Heart left ventricle (tissue), 16 donors: ENCODE results near the gene ERO1A. TPM values are rescaled to one million over a fixed set of nuclear protein-coding genes. Genes with fewer than 3 reads are reported as not detected.

ENCODE experiments used
- ATAC-seq, 4 donors: fragments of 200-7000 bp; cut with Tn5 transposase; one replicate each; pipeline ENCODE4 v1.9.1; 2020 to 2022; ENCODE audit warnings: moderate library complexity in 4 of 4, mild to moderate bottlenecking in 3 of 4, moderate number of reproducible peaks in 1 of 4
- DNase-seq, 5 donors: peaks; one replicate each; pipeline ENCODE4 v3.0.0-alpha.2; 2020
- H3K27ac ChIP-seq, 12 donors: fragments of 200-600 bp; sonication (generic) in 4 of 12; one replicate each; pipeline versions ENCODE4 v1.5.0 to v1.8.0; 2016 to 2022; ENCODE audit warnings: mild to moderate bottlenecking in 2 of 12
- H3K27me3 ChIP-seq, 9 donors: fragments of 200-600 bp; sonication (generic) in 2 of 9; one replicate each; pipeline versions ENCODE4 v1.5.1 to v1.8.0; 2016 to 2022; ENCODE audit warnings: mild to moderate bottlenecking in 3 of 9
- H3K36me3 ChIP-seq, 9 donors: fragments of 200-600 bp; sonication (generic) in 2 of 9; one replicate each; pipeline versions ENCODE4 v1.5.0 to v1.8.0; 2018 to 2022; ENCODE audit warnings: mild to moderate bottlenecking in 2 of 9
- H3K4me1 ChIP-seq, 12 donors: fragments of 200-600 bp; sonication (generic) in 4 of 12; one replicate each; pipeline versions ENCODE4 v1.5.0 to v1.8.0; 2016 to 2022; ENCODE audit warnings: mild to moderate bottlenecking in 3 of 12
- H3K4me3 ChIP-seq, 12 donors: fragments of 200-600 bp; sonication (generic) in 4 of 12; one replicate each; pipeline versions ENCODE4 v1.5.0 to v1.8.0; 2017 to 2022; ENCODE audit warnings: mild to moderate bottlenecking in 9 of 12, moderate library complexity in 4 of 12
- H3K9me3 ChIP-seq, 12 donors: fragments of 200-600 bp; sonication (generic) in 4 of 12; one replicate each; pipeline versions ENCODE4 v1.5.0 to v1.8.0; 2016 to 2022; ENCODE audit warnings: mild to moderate bottlenecking in 1 of 12
- CTCF ChIP-seq, 12 donors: fragments of 200-600 bp; sonication (generic) in 4 of 12; IDR thresholded peaks; one replicate each; pipeline versions ENCODE4 v1.5.0 to v1.8.0; 2018 to 2022; ENCODE audit warnings: antibody characterized with exemption in 12 of 12, mild to moderate bottlenecking in 5 of 12
- POLR2A ChIP-seq, 2 donors: fragments of 450-650 bp; IDR thresholded peaks; one replicate each; pipeline ENCODE4 v1.6.1; 2017; ENCODE audit warnings: antibody characterized with exemption in 2 of 2, mild to moderate bottlenecking in 2 of 2, moderate library complexity in 2 of 2
- WGBS, 4 donors: extraction: QIAGEN DNeasy Blood & Tissue Kit in 2 of 4; methylation state at CpG; one replicate each; pipeline versions ENCODE4 v1.1.5 to v1.1.7; 2013 to 2018; 5-methylcytosine and 5-hydroxymethylcytosine counted together
- intact Hi-C, 10 donors: fragments of 100-400 bp; cut with DNase I; formaldehyde crosslinking; loops; one replicate each; pipeline versions ENCODE4 v1.11.1 to v1.14.2; 2022
- polyA plus RNA-seq, 2 donors: library from polyadenylated mRNA; stranded (reverse); fragments of 200-250 nt; gene quantifications; one replicate each; pipeline ENCODE4 v1.2.3, GENCODE V29; 2013
- total RNA-seq, 9 donors: library from RNA; depleted of rRNA in 2 of 9; stranded (reverse); fragments of >200 nt in 2 of 9; fragmentation: NEBNext Ultra II Directional in 3 of 9; extraction: Animal tissue kit (Norgen Biotek cat#: 25700) in 3 of 9; gene quantifications; one replicate each; pipeline versions ENCODE4 v1.1.0 to v1.2.4, GENCODE V29; 2016 to 2023
- donor health status: ischemic (EF 13 %, LVEDD 7.1; RV severe dilation, severe dysfunction).
- donor health status: healthy with polysubstance abuse.
- donor health status: DM: no; HTN: yes; CAD: no.
- donor health status: DM: no; HTN: no; CAD: no.
- donor health status: ischemic (EF 25% LVEDD 6.9; RV normal size, moderate dysfunction).
- donor health status: ischemic (EF 25% LVEDD 5.7; RV mildly dilated, moderate dysfunction).
- donor health status: healthy.
- donor health status: DM: yes; HTN: yes; CAD: no.
- donor health status: ischemic (EF 35%, LVEDD 5.7; RV mildly dilated, moderate dysfunction).
- donor health status: nonischemic (EF 11% LVEDD 7.7; RV severe dilation, severe dysfunction).
- donor health status: DM: yes; HTN: yes; CAD: no.
- donor health status: PGD.
- donor health status: ischemic (EF 29% LVEDD 5.4; RV normal size, mild dysfunction).
- donor health status: nonischemic (EF 23%, LVEDD 6.1; RV moderate dilation, normal function).

The ERO1A gene
- total and polyA plus RNA-seq, 11 donors: 6.4 to 36.7 (median 16.3) TPM

GRCh38 chr14:52619687-52620086, 75.7 kb downstream of the ERO1A start:
- ATAC-seq: no peak
- no peaks in the 10 kb centered on the region for H3K4me1 ChIP-seq

GRCh38 chr14:52618602-52619001, 76.8 kb downstream of the ERO1A start:
- WGBS, 4 donors: 81 to 97% (median 97%) methylated on average over 3 of the region's 3 CpGs
- Histone ChIP-seq H3K27ac (no peak overlapping the region), H3K4me3 (no peak overlapping the region), H3K36me3 (no peaks in the 10 kb centered on the region), H3K4me1 (no peaks in the 10 kb centered on the region), H3K27me3 (no peaks in the 10 kb centered on the region), H3K9me3 (no peaks in the 10 kb centered on the region)
- ATAC-seq: no peak
- TF ChIP-seq POLR2A (IDR thresholded peaks at IDR 0.05) (no peak), CTCF (IDR thresholded peaks at IDR 0.05) (no peak)
- intact Hi-C loops: no loop called here
- DNase-seq: no peak

More at GRCh38 chr14:52619687-52620086, 75.7 kb downstream of the ERO1A start:
- TF ChIP-seq CTCF (IDR thresholded peaks at IDR 0.05) (no peak), POLR2A (IDR thresholded peaks at IDR 0.05) (no peak)
- H3K9me3 ChIP-seq: no peaks in the 10 kb centered on the region
- no peaks in the 10 kb centered on the region for H3K36me3 ChIP-seq
- no peaks in the 10 kb centered on the region for H3K27me3 ChIP-seq
- intact Hi-C loops: no loop called here
- DNase-seq: no peak
- WGBS, 4 donors: 97 to 98% (median 97%) methylated on average over 1 of the region's 1 CpG
- no peak overlapping the region for H3K4me3 ChIP-seq
- no peak overlapping the region for H3K27ac ChIP-seq

- ATAC-seq (no peak), DNase-seq (no peak)
- no peaks in the 10 kb centered on the region for H3K27me3 ChIP-seq
- H3K9me3 ChIP-seq: peaks cover 0 to 5% (median 0%) of the 10 kb centered on the region in 12 donors
- 74 to 81% (median 77%) methylated on average over 2 of the region's 2 CpGs for WGBS, 4 donors
- H3K4me1 ChIP-seq: no peaks in the 10 kb centered on the region
- no peak overlapping the region for H3K4me3 ChIP-seq
- no peaks in the 10 kb centered on the region for H3K36me3 ChIP-seq
- H3K27ac ChIP-seq: no peak overlapping the region
- TF ChIP-seq POLR2A (IDR thresholded peaks at IDR 0.05) (no peak), CTCF (IDR thresholded peaks at IDR 0.05) (no peak)
- intact Hi-C loops: no loop called here
These were observed 85.2 kb downstream of the ERO1A start for GRCh38 chr14:52610187-52610586.

- peaks cover 0 to 11% (median 3%) of the 10 kb centered on the region in 12 donors for H3K9me3 ChIP-seq
- no peak overlapping the region for H3K27ac ChIP-seq
- 94 to 98% (median 96%) methylated on average over 5 of the region's 5 CpGs for WGBS, 4 donors
- no peak for DNase-seq
- H3K4me1 ChIP-seq: no peaks in the 10 kb centered on the region
- intact Hi-C loops: no loop called here
- H3K4me3 ChIP-seq: no peak overlapping the region
- no peaks in the 10 kb centered on the region for H3K27me3 ChIP-seq
- ATAC-seq: no peak
- peaks cover 0 to 3% (median 0%) of the 10 kb centered on the region in 9 donors for H3K36me3 ChIP-seq
- no peak for TF ChIP-seq CTCF (IDR thresholded peaks at IDR 0.05)
- TF ChIP-seq POLR2A (IDR thresholded peaks at IDR 0.05): no peak
These were observed 85.8 kb downstream of the ERO1A start for GRCh38 chr14:52609445-52610044.
